Activated T-cell treated with anti-CD3 and anti-CD28 coated beads for 48 hours (primary cell): Measurements from ENCODE around the gene LCN2.

ENCODE experiments used
- DNase-seq: peaks from one replicate; pipeline ENCODE4 v3.0.0-alpha.2; 2020; ENCODE audit warnings: low read depth

The LCN2 gene

GRCh38 chr9:128150594-128151308 is 1.5 kb downstream of the LCN2 start:
- no peak for DNase-seq

GRCh38 chr9:128151309-128152132 is 2.3 kb downstream of the LCN2 start:
- no peak for DNase-seq

DNA sequence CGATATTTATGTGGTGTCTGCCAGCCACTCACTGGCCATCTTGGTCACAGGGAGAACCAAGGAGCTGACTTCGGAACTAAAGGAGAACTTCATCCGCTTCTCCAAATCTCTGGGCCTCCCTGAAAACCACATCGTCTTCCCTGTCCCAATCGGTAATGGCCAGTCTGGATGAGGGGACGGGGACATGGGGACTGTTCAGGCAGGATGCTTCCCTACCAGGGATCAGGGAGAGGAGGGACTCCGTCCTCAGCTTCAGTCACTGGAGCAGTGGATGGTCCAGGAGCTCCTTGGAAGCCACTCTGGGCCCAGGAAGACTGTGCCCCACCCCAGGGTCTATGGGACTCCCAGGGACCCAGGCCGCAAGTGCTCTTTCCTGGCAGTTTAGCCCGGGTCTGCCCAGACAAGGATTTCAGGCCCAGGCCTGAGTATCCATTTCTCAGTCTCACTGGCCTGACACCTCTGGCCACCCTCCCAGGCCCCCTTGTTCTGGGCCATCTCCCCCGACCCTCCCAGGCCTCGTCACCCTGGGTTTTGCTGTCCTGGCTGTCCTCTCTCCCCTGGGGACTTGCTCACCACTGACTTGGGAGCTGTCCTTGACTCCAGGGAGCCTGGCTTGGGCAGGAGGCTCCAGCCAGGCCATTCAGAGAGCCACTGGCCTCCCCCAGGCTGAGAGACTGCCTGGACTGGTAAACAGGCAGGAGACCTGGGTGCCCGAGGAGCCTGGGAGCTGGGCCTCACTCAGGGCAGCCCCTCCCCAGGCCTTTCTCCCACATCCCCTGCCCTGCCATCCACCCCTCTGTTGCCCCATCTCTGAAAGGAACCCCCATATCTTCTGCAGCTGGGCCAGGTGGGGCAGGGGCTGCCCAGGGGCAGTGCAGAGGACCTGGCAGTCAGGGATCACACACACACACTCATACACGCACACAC is 3.1 kb downstream of the LCN2 start:
- no peak for DNase-seq

DNA sequence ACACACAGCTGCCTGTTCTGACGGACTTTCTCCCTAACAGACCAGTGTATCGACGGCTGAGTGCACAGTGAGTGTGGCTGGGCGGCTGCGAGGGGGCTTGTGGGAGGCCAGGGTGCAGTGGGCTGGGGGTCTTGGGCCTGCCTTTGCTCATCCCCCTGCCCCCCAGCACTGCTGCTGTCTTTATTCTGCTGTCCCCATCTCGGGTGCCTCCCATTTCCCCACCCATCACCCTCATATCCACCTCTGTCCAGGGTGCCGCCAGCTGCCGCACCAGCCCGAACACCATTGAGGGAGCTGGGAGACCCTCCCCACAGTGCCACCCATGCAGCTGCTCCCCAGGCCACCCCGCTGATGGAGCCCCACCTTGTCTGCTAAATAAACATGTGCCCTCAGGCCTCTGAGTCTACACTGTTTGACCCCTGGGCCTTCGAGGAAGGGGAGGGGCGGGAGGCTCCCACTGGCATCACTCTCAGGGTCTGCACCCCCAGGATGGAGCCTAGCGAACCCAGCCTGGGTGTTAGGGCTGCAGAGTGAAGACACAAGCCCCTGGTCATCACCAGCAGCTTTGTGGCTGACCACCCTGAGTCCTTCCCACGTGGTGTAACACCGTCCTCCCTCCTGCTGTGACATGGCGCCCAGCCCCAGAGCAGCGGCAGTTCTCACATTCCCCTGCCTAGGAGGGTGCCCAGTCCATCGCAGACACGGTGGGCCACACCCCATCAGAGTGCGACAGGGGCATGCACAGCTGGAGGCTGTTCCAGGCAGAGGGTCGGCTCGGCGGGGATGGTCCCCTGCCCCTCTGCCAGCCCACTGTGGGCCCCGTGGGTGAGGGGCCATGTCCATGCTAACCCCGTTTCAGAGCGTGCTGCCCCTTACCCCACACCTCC is 4.0 kb downstream of the LCN2 start:
- no peak for DNase-seq

GRCh38 chr9:128153947-128154695 is 4.9 kb downstream of the LCN2 start:
- no peak for DNase-seq

DNA sequence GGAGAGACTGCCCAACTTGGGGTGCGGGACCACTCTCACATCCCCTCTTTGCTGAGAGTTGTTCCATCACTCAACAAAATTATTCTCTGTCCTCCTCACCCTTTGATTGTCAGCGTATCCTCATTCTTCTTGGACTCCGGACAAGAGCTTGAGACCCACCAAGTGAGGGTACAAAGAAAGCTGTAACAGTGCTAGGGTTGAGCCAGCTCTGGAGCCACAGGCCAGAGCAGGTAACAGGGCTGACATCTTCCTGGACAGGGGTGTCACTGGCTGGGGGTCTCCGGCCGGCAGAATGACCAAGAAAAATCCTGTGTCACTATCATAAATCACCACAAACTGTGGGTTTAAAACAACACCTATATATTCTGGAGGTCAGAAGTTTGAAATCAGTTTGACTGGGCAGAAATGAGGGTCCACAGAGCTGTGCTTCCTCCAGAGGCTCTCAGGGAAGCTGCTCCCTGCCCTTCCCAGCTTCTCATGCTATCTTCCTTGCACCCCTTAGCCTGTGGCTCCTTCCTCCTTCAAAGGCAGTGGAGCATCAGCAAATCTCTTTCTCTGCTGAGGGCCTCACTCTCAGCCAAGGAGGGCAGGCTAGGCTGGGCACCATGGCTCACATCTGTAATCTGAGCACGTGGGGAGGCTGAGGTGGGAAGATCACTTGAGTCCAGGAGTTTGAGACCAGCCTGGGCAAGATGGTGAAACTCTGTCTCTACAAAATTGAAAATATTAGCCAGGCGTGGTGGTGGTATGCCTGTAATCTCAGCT is 6.7 kb downstream of the LCN2 start:
- DNase-seq = no peak

GRCh38 chr9:128159522-128159783 is 10.2 kb downstream of the LCN2 start:
- peak; percentile 18 for DNase-seq

DNA sequence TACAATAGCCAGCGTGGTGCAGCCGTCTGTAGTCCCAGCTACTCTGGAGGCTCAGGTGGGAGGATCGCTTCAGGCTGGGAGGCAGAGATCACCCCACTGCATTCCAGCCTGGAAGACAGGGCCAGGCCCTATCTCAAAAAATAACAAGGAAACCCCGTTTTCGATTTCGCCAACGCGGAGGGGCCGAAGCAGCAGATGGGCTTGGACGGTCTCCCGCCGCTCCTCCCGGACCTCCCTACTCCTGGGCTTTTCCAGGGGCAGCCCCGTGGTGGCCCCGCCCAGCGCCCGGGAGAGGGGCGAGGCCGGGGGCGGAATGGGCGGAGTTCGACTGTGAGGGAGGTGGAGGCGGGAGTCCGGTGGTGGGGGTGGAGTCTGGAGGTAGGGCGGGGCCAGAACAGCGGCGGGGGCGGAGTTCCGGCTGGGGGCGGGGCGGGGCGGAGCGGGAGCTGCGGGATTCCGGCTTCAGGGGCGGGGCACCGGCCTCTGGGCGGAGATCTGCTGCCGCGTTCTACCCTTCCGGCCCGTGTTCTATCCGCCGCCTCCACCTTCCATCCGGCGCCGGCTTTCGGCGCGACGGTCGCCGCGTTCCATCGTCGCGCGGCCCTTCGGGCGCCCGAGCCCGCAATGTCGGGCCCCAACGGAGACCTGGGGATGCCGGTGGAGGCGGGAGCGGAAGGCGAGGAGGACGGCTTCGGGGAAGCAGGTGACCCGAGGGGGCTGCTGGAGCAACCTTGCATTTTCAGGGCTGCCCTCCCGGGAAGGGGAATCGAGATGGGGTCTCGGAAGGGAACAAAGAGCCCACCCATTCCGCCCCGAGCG is 10.7 kb downstream of the LCN2 start, which contains the start of gene BBLN:
BBLN (plus strand) TSS at position 482 of the 819 bp plus-strand sequence; CDS start at position 625, 143 bp downstream.
- peak; percentile 96 for DNase-seq

DNA sequence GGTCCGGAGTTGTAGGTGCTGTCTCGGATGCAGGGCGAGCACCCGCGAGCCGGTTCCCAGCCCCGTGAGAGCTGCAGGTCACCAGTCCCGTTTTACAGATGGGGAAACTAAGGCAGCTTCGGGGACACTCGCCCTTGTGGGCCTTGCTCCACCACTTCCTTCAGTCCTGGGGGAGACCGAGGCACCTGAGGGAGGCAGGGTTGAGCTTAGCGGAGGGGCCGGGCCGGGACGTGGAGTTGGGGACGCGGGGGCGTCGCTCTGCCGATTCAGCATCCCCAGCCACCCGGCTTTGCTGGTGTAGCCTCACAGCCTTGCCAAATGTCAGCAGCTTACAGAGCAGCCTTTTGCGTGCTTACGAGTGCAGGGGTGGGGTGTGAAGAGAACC is 11.3 kb downstream of the LCN2 start:
- DNase-seq = peak; percentile 48

DNA sequence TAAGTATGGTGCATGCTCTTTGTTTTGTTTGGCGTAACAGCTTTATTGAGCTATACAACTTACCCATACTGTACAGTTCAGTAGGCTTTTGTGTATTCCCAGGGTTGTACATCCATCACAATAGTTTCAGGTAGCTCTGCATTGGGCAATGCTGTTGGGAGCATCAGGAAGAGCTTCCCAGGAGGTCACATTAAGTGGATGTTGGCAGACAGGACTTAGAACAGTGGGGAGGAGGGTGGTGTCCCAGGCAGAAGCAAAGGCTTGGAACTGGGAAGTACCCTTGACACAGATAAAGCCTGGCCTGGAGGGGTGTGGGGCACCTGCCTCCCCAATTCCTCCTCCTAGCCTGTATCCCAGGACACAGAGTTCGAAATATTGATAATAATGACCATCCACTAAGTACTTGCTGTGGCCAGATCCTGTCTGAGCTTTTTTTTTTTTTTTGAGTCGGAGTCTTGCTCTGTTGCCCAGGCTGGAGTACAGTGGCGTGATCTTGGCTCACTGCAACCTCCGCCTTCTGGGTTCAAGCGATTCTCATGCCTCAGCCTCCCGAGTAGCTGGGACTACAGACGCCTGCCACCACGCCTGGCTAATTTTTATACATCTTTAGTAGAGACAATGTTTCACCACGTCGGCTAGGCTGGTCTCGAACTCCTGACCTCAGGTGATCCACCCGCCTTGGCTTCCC is 12.1 kb downstream of the LCN2 start:
- DNase-seq = no peak

DNA sequence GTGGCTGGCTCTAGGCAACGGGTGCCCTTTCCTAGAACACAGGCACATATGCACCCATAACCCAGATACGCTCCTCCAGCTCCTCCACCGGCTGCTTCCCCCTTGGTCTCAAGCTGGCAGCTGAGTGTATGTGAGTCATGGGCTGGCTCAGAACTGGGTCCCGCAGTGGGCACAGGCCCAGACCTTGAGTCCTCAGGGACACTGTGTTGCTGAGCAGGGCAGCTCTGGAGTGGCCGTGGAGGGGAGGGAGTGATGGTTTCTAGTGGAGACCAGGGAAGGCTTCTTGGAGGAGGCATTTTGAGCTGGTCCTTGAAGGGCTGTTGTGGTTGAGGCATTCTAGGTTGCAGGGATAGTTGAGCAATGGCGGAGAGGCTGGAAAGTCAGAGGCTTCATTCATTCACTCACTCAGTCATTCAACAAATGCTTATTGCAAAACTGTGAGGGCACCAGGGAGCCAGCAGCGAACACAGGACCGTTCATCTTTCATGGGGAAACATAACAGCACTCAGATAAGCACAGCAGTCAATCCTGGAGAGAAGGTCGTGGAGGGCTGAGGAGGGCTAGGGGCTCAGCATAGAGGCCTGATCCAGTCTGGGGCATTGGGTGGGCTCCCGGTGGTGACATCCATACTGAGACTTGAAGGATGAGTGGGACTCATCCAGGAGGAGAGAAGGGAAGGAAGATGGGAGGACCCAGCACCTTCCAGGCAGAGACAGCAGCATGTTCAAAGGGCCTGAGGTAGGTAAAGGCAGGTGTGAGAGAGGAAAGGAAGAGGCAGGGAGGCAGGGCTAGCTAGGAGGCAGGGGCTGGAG is 13.2 kb downstream of the LCN2 start:
- no peak for DNase-seq

- no peak for DNase-seq
These were observed 13.8 kb downstream of the LCN2 start for GRCh38 chr9:128163027-128163515.

DNA sequence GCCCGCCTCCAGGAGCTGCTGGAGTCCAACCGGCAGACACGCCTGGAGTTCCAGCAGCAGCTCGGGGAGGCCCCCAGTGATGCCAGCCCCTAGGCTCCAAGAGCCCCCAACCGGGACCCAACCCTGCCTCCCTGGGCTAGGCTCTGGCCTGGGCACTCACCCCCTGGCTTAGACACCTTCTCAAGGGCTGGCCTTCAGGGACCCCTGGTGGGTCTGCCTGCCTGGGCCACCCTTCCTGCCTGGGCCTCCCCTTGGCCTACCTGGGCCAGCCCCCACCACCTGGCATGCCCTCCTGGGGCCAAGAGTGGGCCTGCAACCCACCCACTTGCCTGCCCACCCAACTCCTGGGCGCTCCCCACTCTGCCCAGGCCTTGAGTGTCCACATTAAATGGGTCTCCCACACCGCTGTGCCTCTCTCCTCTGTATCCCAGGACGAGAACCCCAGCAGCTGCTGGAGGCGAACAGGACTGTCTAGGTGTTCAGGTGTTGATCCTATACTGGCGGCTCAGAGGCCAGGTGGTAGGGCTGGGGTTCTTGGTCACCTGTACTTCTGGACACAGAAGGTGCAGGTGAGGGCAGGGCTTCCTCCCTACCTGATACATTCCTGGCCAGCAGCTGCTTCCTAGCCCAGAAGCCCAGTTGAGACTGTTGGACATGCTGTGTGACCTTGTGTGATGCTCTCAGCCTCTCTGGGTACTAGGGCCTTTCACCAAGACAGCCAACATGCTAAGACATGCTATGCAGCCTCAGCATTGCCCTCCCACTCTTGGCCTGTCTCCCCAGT is 14.5 kb downstream of the LCN2 start:
- DNase-seq = no peak

GRCh38 chr9:128164307-128164885 is 15.1 kb downstream of the LCN2 start:
- no peak for DNase-seq

DNA sequence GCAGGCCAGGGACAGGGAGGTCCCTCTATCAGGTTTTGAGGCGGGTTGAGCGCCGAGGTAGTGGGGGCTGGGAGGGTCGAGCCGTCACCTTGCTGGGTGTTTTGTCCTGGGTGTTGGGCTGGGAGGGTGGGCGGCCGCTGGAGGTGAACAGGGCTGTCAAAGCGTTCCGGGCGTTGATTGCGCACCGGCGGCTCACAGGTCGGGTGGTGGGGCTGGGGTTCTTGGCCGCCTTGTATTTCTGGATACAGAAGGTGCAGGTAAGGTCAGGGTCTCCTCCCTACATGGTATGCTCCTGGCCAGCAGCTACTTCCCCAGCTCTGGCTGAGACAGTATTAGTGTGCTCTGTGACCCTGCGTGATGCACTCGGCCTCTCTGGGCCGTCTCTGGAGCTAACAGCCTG is 16.9 kb downstream of the LCN2 start:
- no peak for DNase-seq

GRCh38 chr9:128167209-128167608 is 18.0 kb downstream of the LCN2 start:
- DNase-seq = no peak
